Heart right ventricle (tissue), 16 donors: ENCODE measurements around the gene TPST2. TPM values are rescaled to one million over a fixed set of nuclear protein-coding genes. Genes with fewer than 3 reads are reported as not detected.

Source experiments
- ATAC-seq, 8 donors: fragments of 200-7000 bp; cut with Tn5 transposase; one replicate each; pipeline ENCODE4 v1.9.1; 2020; ENCODE audit warnings: mild to moderate bottlenecking in 8 of 8, moderate library complexity in 8 of 8, moderate number of reproducible peaks in 1 of 8
- DNase-seq, 2 donors: peaks; one replicate each; pipeline ENCODE4 v3.0.0-alpha.2; 2020
- H3K27ac ChIP-seq, 10 donors: fragments of 200-600 bp; sonication (generic) in 2 of 10; one replicate each; pipeline versions ENCODE4 v1.5.0 to v1.8.0; 2020 to 2022; ENCODE audit warnings: mild to moderate bottlenecking in 3 of 10
- H3K27me3 ChIP-seq, 7 donors: fragments of 200-600 bp; one replicate each; pipeline ENCODE4 v1.8.0; 2021 to 2022; ENCODE audit warnings: mild to moderate bottlenecking in 2 of 7
- H3K36me3 ChIP-seq, 9 donors: fragments of 200-600 bp; sonication (generic) in 1 of 9; one replicate each; pipeline versions ENCODE4 v1.5.0 to v1.8.0; 2020 to 2022; ENCODE audit warnings: mild to moderate bottlenecking in 2 of 9
- H3K4me1 ChIP-seq, 9 donors: fragments of 200-600 bp; sonication (generic) in 1 of 9; one replicate each; pipeline versions ENCODE4 v1.5.0 to v1.8.0; 2020 to 2022; ENCODE audit warnings: mild to moderate bottlenecking in 4 of 9
- H3K4me3 ChIP-seq, 10 donors: fragments of 200-600 bp; sonication (generic) in 2 of 10; one replicate each; pipeline versions ENCODE4 v1.5.0 to v1.8.0; 2020 to 2022; ENCODE audit warnings: mild to moderate bottlenecking in 7 of 10, moderate library complexity in 2 of 10
- H3K9me3 ChIP-seq, 11 donors: fragments of 200-600 bp in 10 of 11; sonication (generic) in 2 of 11; one replicate each; pipeline versions ENCODE4 v1.5.0 to v1.8.0; 2013 to 2022; ENCODE audit warnings: mild to moderate bottlenecking in 2 of 11, control low read depth in 1 of 11, moderate library complexity in 1 of 11
- CTCF ChIP-seq, 9 donors: fragments of 200-600 bp; sonication (generic) in 2 of 9; IDR thresholded peaks; one replicate each; pipeline versions ENCODE4 v1.5.0 to v1.8.0; 2021 to 2022; ENCODE audit warnings: antibody characterized with exemption in 9 of 9, mild to moderate bottlenecking in 5 of 9, moderate library complexity in 1 of 9
- WGBS, 2 donors: extraction: QIAGEN DNeasy Blood & Tissue Kit; methylation state at CpG; one replicate each; pipeline ENCODE4 v1.1.7; 2013; ENCODE audit warnings: inconsistent platforms in 1 of 2; 5-methylcytosine and 5-hydroxymethylcytosine counted together
- intact Hi-C, 10 donors: fragments of 100-400 bp; cut with DNase I; formaldehyde crosslinking; loops; one replicate each; pipeline versions ENCODE4 v1.11.1 to v1.14.2; 2022
- polyA plus RNA-seq, 2 donors: library from polyadenylated mRNA; stranded (reverse); fragments of 200-250 nt; gene quantifications; one replicate each; pipeline ENCODE4 v1.2.3, GENCODE V29; 2013
- total RNA-seq, 10 donors: library from RNA; stranded (reverse); fragmentation: NEBNext Ultra II Directional in 3 of 10; extraction: Animal tissue kit (Norgen Biotek cat#: 25700) in 3 of 10; gene quantifications; one replicate each; pipeline versions ENCODE4 v1.2.1 to v1.2.4, GENCODE V29; 2021 to 2023
- donor health status: Arrhythmogenic right ventricular cardiomyopathy.
- donor health status: ischemic (EF 13 %, LVEDD 7.1; RV severe dilation, severe dysfunction).
- donor health status: healthy with polysubstance abuse.
- donor health status: DM: no; HTN: yes; CAD: no.
- donor health status: DM: no; HTN: no; CAD: no.
- donor health status: ischemic (EF 25% LVEDD 6.9; RV normal size, moderate dysfunction).
- donor health status: ischemic (EF 25% LVEDD 5.7; RV mildly dilated, moderate dysfunction).
- donor health status: healthy.
- donor health status: DM: yes; HTN: yes; CAD: no.
- donor health status: Ischemic cardiomyopathy.
- donor health status: ischemic (EF 35%, LVEDD 5.7; RV mildly dilated, moderate dysfunction).
- donor health status: nonischemic (EF 11% LVEDD 7.7; RV severe dilation, severe dysfunction).
- donor health status: DM: yes; HTN: yes; CAD: no.
- donor health status: PGD.
- donor health status: ischemic (EF 29% LVEDD 5.4; RV normal size, mild dysfunction).
- donor health status: nonischemic (EF 23%, LVEDD 6.1; RV moderate dilation, normal function).

Gene TPST2
- total and polyA plus RNA-seq, 12 donors = 11.1 to 41.5 (median 21.7) TPM

GRCh38 chr22:26522012-26522411 is 67.9 kb downstream of the TPST2 start:
- 93 to 99% methylated on average over 2 of the region's 2 CpGs for WGBS, 2 donors
- Histone ChIP-seq H3K9me3 (no peaks in the 10 kb centered on the region), H3K36me3 (peaks cover 0 to 44% (median 0%) of the 10 kb centered on the region in 9 donors), H3K4me3 (no peak overlapping the region), H3K27ac (no peak overlapping the region), H3K27me3 (no peaks in the 10 kb centered on the region), H3K4me1 (peaks cover 0 to 21% (median 5%) of the 10 kb centered on the region in 9 donors)
- ATAC-seq (no peak), DNase-seq (no peak)
- no peak for TF ChIP-seq CTCF (IDR thresholded peaks at IDR 0.05)
- intact Hi-C loops = loop anchor here in 1 of 10 donors (10.0 kb wide), 1 partner anchor 63 kb away; no protein-coding TSS in a partner anchor

- Histone ChIP-seq H3K4me1 (peaks cover 0 to 17% (median 10%) of the 10 kb centered on the region in 9 donors), H3K27ac (no peak overlapping the region), H3K36me3 (peaks cover 0 to 5% (median 0%) of the 10 kb centered on the region in 9 donors), H3K9me3 (no peaks in the 10 kb centered on the region), H3K4me3 (no peak overlapping the region), H3K27me3 (no peaks in the 10 kb centered on the region)
- 97 to 99% methylated on average over 5 of the region's 5 CpGs for WGBS, 2 donors
- no peak for TF ChIP-seq CTCF (IDR thresholded peaks at IDR 0.05)
- ATAC-seq (no peak), DNase-seq (no peak)
- intact Hi-C loops = loop anchor here in 1 of 10 donors (10.0 kb wide), 1 partner anchor 67 kb away; no protein-coding TSS in a partner anchor
These were observed 72.5 kb downstream of the TPST2 start for GRCh38 chr22:26517429-26517828.

DNA sequence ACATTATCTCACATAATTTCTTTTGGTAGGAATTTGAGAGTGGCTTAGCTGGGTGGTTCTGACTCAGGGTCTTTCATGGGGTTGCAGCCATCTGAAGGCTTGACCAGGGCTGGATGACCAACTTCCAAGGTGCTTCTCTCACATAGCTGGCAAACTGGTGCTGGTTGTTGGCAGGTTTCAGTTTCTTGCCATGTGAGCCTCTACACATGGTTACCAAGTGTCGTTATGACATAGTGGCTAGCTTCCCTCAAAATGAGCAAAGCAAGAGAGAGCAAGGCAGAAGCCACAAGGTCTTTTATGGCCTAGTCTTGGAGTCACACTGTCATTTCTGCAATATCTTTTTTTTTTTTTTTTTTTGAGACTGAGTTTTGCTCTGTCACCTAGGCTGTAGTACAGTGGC is 73.4 kb downstream of the TPST2 start:
- H3K27me3 ChIP-seq = no peaks in the 10 kb centered on the region
- H3K4me3 ChIP-seq = no peak overlapping the region
- H3K4me1 ChIP-seq = peaks cover 0 to 22% (median 12%) of the 10 kb centered on the region in 9 donors
- H3K9me3 ChIP-seq = no peaks in the 10 kb centered on the region
- no peak for TF ChIP-seq CTCF (IDR thresholded peaks at IDR 0.05)
- no peak overlapping the region for H3K27ac ChIP-seq
- ATAC-seq (no peak), DNase-seq (no peak)
- WGBS, 2 donors = 85% methylated on average over 1 of the region's 1 CpG
- intact Hi-C loops = loop anchor here in 1 of 10 donors (10.0 kb wide), 1 partner anchor 68 kb away; no protein-coding TSS in a partner anchor
- no peaks in the 10 kb centered on the region for H3K36me3 ChIP-seq

DNA sequence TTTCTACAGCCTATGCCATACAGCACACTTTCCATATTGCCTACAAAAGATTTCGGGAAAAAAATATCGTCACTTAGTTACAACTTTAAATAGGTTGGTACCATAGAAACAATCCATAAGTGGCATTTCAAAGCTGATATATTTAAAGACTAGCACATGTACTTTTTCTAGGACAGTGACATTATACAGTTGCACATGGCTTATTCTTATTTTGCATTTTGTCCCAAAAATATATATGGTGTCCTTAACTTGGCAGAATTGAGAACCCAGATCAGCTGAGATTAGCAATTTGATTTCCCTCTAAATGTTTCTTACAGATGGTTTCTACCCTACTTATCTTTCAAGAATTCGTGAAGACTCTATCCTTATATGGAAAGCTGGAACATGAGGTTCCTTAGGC is 74.0 kb downstream of the TPST2 start:
- ATAC-seq (no peak), DNase-seq (no peak)
- H3K4me1 ChIP-seq = peaks cover 0 to 27% (median 18%) of the 10 kb centered on the region in 9 donors
- no peaks in the 10 kb centered on the region for H3K36me3 ChIP-seq
- intact Hi-C loops = loop anchor here in 1 of 10 donors (10.0 kb wide), 1 partner anchor 69 kb away; no protein-coding TSS in a partner anchor
- no peak overlapping the region for H3K27ac ChIP-seq
- TF ChIP-seq CTCF (IDR thresholded peaks at IDR 0.05) = no peak
- no peaks in the 10 kb centered on the region for H3K9me3 ChIP-seq
- H3K4me3 ChIP-seq = no peak overlapping the region
- WGBS, 2 donors = 82 to 88% methylated on average over 3 of the region's 3 CpGs
- no peaks in the 10 kb centered on the region for H3K27me3 ChIP-seq
